Thoracic aorta (tissue), 2 donors: ENCODE results near the gene BRD3OS. TPM values are rescaled to one million over a fixed set of nuclear protein-coding genes. Genes with fewer than 3 reads are reported as not detected.

Source experiments
- ATAC-seq: fragments of 150-250 bp; one replicate; pipeline ENCODE4 v1.8.0; 2017; ENCODE audit warnings: low read depth; ENCODE audit not compliant: insufficient number of reproducible peaks, low FRiP score
- DNase-seq: peaks from one replicate; pipeline ENCODE4 v3.0.0-alpha.2; 2020; ENCODE audit warnings: low spot score
- H3K27ac ChIP-seq, 2 donors: fragments of 200-600 bp; sonication (generic); 1 replicate in 1 of 2; 2 replicates in 1 of 2; pipeline ENCODE4 v1.5.1; 2016; ENCODE audit warnings: mild to moderate bottlenecking in 2 of 2, moderate library complexity in 2 of 2
- H3K27me3 ChIP-seq: fragments of 200-600 bp; sonication (generic); replicated peaks from 2 replicates; pipeline ENCODE4 v1.6.0; 2016; ENCODE audit warnings: mild to moderate bottlenecking; ENCODE audit not compliant: insufficient read depth
- H3K36me3 ChIP-seq: fragments of 200-600 bp; sonication (generic); one replicate; pipeline ENCODE4 v1.5.1; 2016
- H3K4me1 ChIP-seq, 2 donors: fragments of 200-600 bp; sonication (generic); 1 replicate in 1 of 2; 2 replicates in 1 of 2; pipeline versions ENCODE4 v1.5.1 to v1.6.0; 2016; ENCODE audit warnings: low read depth in 2 of 2, mild to moderate bottlenecking in 1 of 2; ENCODE audit not compliant: control insufficient read depth in 1 of 2
- H3K4me3 ChIP-seq: fragments of 200-600 bp; sonication (generic); 2 replicates; pipeline ENCODE4 v1.5.1; 2016; ENCODE audit warnings: mild to moderate bottlenecking
- H3K9me3 ChIP-seq: fragments of 200-600 bp; sonication (generic); 2 replicates; pipeline ENCODE4 v1.5.1; 2016
- CTCF ChIP-seq: fragments of 200-600 bp; sonication (generic); IDR thresholded peaks from one replicate; pipeline ENCODE4 v1.5.1; 2019; ENCODE audit warnings: antibody characterized with exemption
- total RNA-seq, 2 donors: library from RNA; depleted of rRNA; stranded (reverse); fragments of >200 nt; gene quantifications; one replicate each; pipeline versions ENCODE4 v1.1.0 to v1.2.3, GENCODE V29; 2016

The BRD3OS gene
- total RNA-seq, 2 donors from 2014 or later = 8.8 to 14.6 TPM

- TF ChIP-seq CTCF = no peak
- Histone ChIP-seq H3K27me3 (no peaks in the 10 kb centered on the region), H3K9me3 (no peaks in the 10 kb centered on the region), H3K36me3 (peaks cover 47% of the 10 kb centered on the region), H3K4me1 (no peaks in the 10 kb centered on the region), H3K27ac (no peak overlapping the region), H3K4me3 (no peak overlapping the region)
- ATAC-seq (no peak), DNase-seq (no peak)
Observed at GRCh38 chr9:134032456-134033222, 7.4 kb downstream of the BRD3OS start.

GRCh38 chr9:134033516-134034214, 8.4 kb downstream of the BRD3OS start:
- no peak overlapping the region for H3K4me3 ChIP-seq
- no peaks in the 10 kb centered on the region for H3K9me3 ChIP-seq
- ATAC-seq (no peak), DNase-seq (no peak)
- H3K27me3 ChIP-seq = no peaks in the 10 kb centered on the region
- no peak overlapping the region for H3K27ac ChIP-seq
- H3K4me1 ChIP-seq = no peaks in the 10 kb centered on the region
- H3K36me3 ChIP-seq = peaks cover 54% of the 10 kb centered on the region
- TF ChIP-seq CTCF = no peak

GRCh38 chr9:134034215-134035040, 9.1 kb downstream of the BRD3OS start:
- H3K27ac ChIP-seq = no peak overlapping the region
- DNase-seq = no peak
- H3K36me3 ChIP-seq = peaks cover 59% of the 10 kb centered on the region
- H3K4me3 ChIP-seq = no peak overlapping the region
- ATAC-seq = no peak
- TF ChIP-seq CTCF = no peak
- no peaks in the 10 kb centered on the region for H3K27me3 ChIP-seq
- no peaks in the 10 kb centered on the region for H3K4me1 ChIP-seq
- no peaks in the 10 kb centered on the region for H3K9me3 ChIP-seq

GRCh38 chr9:134035041-134036039, 10.1 kb downstream of the BRD3OS start:
- Histone ChIP-seq H3K27ac (no peak overlapping the region), H3K36me3 (peaks cover 69% of the 10 kb centered on the region), H3K27me3 (no peaks in the 10 kb centered on the region), H3K4me1 (no peaks in the 10 kb centered on the region), H3K9me3 (no peaks in the 10 kb centered on the region), H3K4me3 (no peak overlapping the region)
- DNase-seq (no peak), ATAC-seq (no peak)
- no peak for TF ChIP-seq CTCF
